ENCODE results near the gene SMAGP. TPM values are rescaled to one million over a fixed set of nuclear protein-coding genes. Genes with fewer than 3 reads are reported as not detected.

SMAGP gene
- polyA plus RNA-seq, 1 donor (not counting 4 experiments of a cell fraction or from before 2014, with no cell fraction given), result 52.1 TPM

DNA sequence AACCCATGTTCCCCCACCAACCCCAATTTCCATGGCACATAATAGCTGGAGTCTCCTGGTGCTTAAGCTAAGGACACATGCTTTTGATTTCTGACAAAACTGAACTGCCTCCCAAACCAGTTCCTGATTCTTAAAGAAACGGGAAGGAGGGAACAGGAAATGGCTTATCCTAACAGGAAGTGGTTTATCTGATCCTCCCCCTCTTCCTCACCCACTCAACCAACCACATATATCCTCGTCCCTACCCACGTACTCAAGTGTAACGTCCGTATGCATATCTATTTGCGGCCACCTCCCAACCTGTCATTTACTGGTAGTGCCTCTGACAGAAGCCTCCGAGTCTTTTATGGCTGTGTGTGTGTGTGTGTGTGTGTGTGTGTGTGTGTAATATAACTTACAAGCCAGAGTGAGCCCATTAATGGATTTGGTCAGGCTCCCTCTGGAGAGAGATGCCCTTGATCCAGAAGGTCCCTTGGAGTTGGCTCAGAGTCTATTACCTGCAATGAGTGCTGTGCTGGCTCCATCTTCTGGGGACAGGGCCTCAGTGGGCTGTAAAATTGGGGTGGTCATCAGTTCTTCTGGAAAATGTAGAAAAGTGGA, 23.9 kb downstream of the SMAGP start:
- Histone ChIP-seq H3K9ac (ENCODE audit: control insufficient read depth, extremely low read depth, insufficient read depth, low read length) (no peak overlapping the region), H3K9me3 (ENCODE audit: control insufficient read depth, low read depth, low read length) (no peaks in the 10 kb centered on the region), H3K36me3 (ENCODE audit: control insufficient read depth in 2 of 2, extremely low read depth in 1 of 2, insufficient read depth in 2 of 2, low read length in 2 of 2) (peaks cover 25 to 38% of the 10 kb centered on the region in 2 experiments), H3K79me2 (ENCODE audit: control insufficient read depth, insufficient read depth, low read length) (peaks cover 8% of the 10 kb centered on the region), H3K9me1 (ENCODE audit: control insufficient read depth, extremely low read depth, insufficient read depth, low read length) (no peaks in the 10 kb centered on the region), H3K27me3 (ENCODE audit: control insufficient read depth, extremely low read depth, insufficient read depth, low read length) (no peaks in the 10 kb centered on the region), H3K4me1 (ENCODE audit: control insufficient read depth, extremely low read depth, insufficient read depth, low read length) (peaks cover 3% of the 10 kb centered on the region), H3K27ac (ENCODE audit: control insufficient read depth, insufficient read depth, low read length) (no peak overlapping the region), H3K4me3 (ENCODE audit: control insufficient read depth in 2 of 3, extremely low read depth in 1 of 3, insufficient read depth in 2 of 3, low read depth in 1 of 3, low read length in 3 of 3) (no peak overlapping the region), H4K20me1 (ENCODE audit: control insufficient read depth, extremely low read depth, insufficient read depth, low read length) (no peaks in the 10 kb centered on the region), H2AFZ (ENCODE audit: control insufficient read depth, low read length) (no peak overlapping the region), H3K4me2 (ENCODE audit: control insufficient read depth, extremely low read depth, insufficient read depth, low read depth, low read length) (no peak overlapping the region)
- TF ChIP-seq, protein P1, sequence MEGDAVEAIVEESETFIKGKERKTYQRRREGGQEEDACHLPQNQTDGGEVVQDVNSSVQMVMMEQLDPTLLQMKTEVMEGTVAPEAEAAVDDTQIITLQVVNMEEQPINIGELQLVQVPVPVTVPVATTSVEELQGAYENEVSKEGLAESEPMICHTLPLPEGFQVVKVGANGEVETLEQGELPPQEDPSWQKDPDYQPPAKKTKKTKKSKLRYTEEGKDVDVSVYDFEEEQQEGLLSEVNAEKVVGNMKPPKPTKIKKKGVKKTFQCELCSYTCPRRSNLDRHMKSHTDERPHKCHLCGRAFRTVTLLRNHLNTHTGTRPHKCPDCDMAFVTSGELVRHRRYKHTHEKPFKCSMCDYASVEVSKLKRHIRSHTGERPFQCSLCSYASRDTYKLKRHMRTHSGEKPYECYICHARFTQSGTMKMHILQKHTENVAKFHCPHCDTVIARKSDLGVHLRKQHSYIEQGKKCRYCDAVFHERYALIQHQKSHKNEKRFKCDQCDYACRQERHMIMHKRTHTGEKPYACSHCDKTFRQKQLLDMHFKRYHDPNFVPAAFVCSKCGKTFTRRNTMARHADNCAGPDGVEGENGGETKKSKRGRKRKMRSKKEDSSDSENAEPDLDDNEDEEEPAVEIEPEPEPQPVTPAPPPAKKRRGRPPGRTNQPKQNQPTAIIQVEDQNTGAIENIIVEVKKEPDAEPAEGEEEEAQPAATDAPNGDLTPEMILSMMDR (optimal IDR thresholded peaks at IDR 0.05 in 1 of 3, IDR thresholded peaks at IDR 0.05 in 1 of 3, conservative IDR thresholded peaks at IDR 0.05 in 1 of 3; ENCODE audit: extremely low read depth in 1 of 3, insufficient read depth in 2 of 3, low read length in 3 of 3), result peak in 1 of 3 experiments; percentile 21
- TF ChIP-seq EZH2 (IDR thresholded peaks at IDR 0.05; ENCODE audit: low read length), result no peak
- dilution Hi-C loops (cut with MboI; ENCODE audit: extremely low pct_ligation_motif_present, low sequenced_read_pairs), result no loop called here
- FAIRE-seq (no peak), DNase-seq (ENCODE audit: low read depth, low spot score) (no peak)

DNA sequence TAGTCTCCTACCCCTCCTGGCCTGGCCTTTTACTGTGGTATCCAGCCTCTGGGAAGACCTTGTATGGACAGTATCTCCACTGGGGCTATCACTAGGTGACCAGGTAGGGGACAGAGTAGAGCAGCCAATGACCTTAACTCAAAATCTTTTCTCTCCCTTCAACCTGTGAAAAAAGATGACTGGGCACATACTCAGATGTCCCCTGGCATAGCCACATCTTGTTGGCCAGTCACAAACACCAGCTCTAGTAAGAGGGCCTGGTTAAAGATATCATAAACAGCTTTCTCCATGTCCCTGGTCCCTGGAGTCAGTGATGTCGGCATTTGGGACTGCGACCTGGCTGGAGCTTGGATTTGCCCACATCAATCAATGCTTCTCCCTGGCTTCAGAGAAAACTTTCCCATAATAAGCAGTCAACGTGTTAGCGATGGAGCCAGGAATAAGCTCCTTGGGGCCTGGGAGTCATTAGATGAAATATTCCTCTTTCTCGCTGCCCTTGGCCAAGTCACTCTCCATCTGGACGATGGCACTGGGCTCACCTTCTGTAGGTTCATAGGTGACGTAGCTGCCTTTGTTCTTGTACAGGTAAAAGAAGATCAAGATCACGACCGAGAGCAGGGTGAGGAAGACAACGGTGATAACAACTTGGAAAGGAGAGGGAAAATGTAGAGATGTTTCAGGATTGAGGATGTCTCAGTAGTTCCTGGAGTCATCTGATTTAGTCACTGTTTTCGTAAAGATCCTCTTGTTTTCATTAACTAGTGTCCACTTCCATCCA, 24.6 kb downstream of the SMAGP start:
- DNase-seq (ENCODE audit: low read depth, low spot score), result no peak
- H3K9me3 ChIP-seq (ENCODE audit: control insufficient read depth, low read depth, low read length), result no peaks in the 10 kb centered on the region
- no peaks in the 10 kb centered on the region for H4K20me1 ChIP-seq (ENCODE audit: control insufficient read depth, extremely low read depth, insufficient read depth, low read length)
- TF ChIP-seq, protein P1 (optimal IDR thresholded peaks at IDR 0.05 in 1 of 3, IDR thresholded peaks at IDR 0.05 in 1 of 3, conservative IDR thresholded peaks at IDR 0.05 in 1 of 3; ENCODE audit: extremely low read depth in 1 of 3, insufficient read depth in 2 of 3, low read length in 3 of 3), result no peak
- TF ChIP-seq EZH2 (IDR thresholded peaks at IDR 0.05; ENCODE audit: low read length), result no peak
- H2AFZ ChIP-seq (ENCODE audit: control insufficient read depth, low read length), result no peak overlapping the region
- peaks cover 29 to 43% of the 10 kb centered on the region in 2 experiments for H3K36me3 ChIP-seq (ENCODE audit: control insufficient read depth in 2 of 2, extremely low read depth in 1 of 2, insufficient read depth in 2 of 2, low read length in 2 of 2)
- dilution Hi-C loops (cut with MboI; ENCODE audit: extremely low pct_ligation_motif_present, low sequenced_read_pairs), result no loop called here
- H3K9ac ChIP-seq (ENCODE audit: control insufficient read depth, extremely low read depth, insufficient read depth, low read length), result no peak overlapping the region
- H3K9me1 ChIP-seq (ENCODE audit: control insufficient read depth, extremely low read depth, insufficient read depth, low read length), result no peaks in the 10 kb centered on the region
- H3K4me3 ChIP-seq (ENCODE audit: control insufficient read depth in 2 of 3, extremely low read depth in 1 of 3, insufficient read depth in 2 of 3, low read depth in 1 of 3, low read length in 3 of 3), result no peak overlapping the region
- no peak for FAIRE-seq
- peaks cover 7% of the 10 kb centered on the region for H3K4me1 ChIP-seq (ENCODE audit: control insufficient read depth, extremely low read depth, insufficient read depth, low read length)
- H3K27me3 ChIP-seq (ENCODE audit: control insufficient read depth, extremely low read depth, insufficient read depth, low read length), result no peaks in the 10 kb centered on the region
- H3K79me2 ChIP-seq (ENCODE audit: control insufficient read depth, insufficient read depth, low read length), result peaks cover 10% of the 10 kb centered on the region
- H3K27ac ChIP-seq (ENCODE audit: control insufficient read depth, insufficient read depth, low read length), result no peak overlapping the region
- no peak overlapping the region for H3K4me2 ChIP-seq (ENCODE audit: control insufficient read depth, extremely low read depth, insufficient read depth, low read depth, low read length)
